H1 (cell line): ENCODE results near the gene AIFM1. TPM values are rescaled to one million over a fixed set of nuclear protein-coding genes. Genes with fewer than 3 reads are reported as not detected.

Source experiments
- CTCF ChIA-PET: fragments of 300-600 bp; sonication (Branson Sonifier 250); formaldehyde crosslinking; loops from one replicate; lab custom pipeline; 2021; ENCODE audit not compliant: partially characterized antibody; lab: Charles Lee
- POLR2A ChIA-PET: fragments of 300-600 bp; sonication (Branson Sonifier 250); formaldehyde crosslinking; loops from one replicate; lab custom pipeline; 2021; ENCODE audit warnings: inconsistent platforms; ENCODE audit not compliant: partially characterized antibody; lab: Charles Lee
- DNase-seq, 2 experiments: peaks; one replicate each; pipeline versions ENCODE4 v3.0.0 to v3.0.0-alpha.2; 2010 to 2022; ENCODE audit warnings: low spot score in 2 of 2, low read depth in 1 of 2, mixed read lengths in 1 of 2
- FAIRE-seq: peaks from 2 replicates; lab custom pipeline; 2011; peaks lifted over from hg19 to GRCh38; lab: Jason Lieb, UNC
- H2AFZ ChIP-seq: 2 replicates; pipeline ENCODE4 v1.8.1; 2012; ENCODE audit warnings: low read length, inconsistent platforms
- H2AK5ac ChIP-seq: 2 replicates; pipeline ENCODE4 v1.6.1; 2013; ENCODE audit warnings: low read depth, low read length
- H2BK120ac ChIP-seq: replicated peaks from 2 replicates; pipeline ENCODE3; 2013; ENCODE audit warnings: low read depth, low read length, inconsistent platforms
- H2BK12ac ChIP-seq: 2 replicates; pipeline ENCODE4 v1.6.1; 2013; ENCODE audit warnings: low read depth, low read length
- H2BK15ac ChIP-seq: 2 replicates; pipeline ENCODE4 v1.6.1; 2013; ENCODE audit warnings: low read length
- H2BK20ac ChIP-seq: 2 replicates; pipeline ENCODE4 v1.6.1; 2013; ENCODE audit warnings: low read length
- H2BK5ac ChIP-seq: 2 replicates; pipeline ENCODE4 v1.6.1; 2013; ENCODE audit warnings: low read depth, low read length
- H3K14ac ChIP-seq: 2 replicates; pipeline ENCODE4 v1.6.1; 2013; ENCODE audit warnings: inconsistent platforms; ENCODE audit not compliant: insufficient read length
- H3K18ac ChIP-seq: 2 replicates; pipeline ENCODE4 v1.6.1; 2013; ENCODE audit warnings: low read length; ENCODE audit errors: extremely low read depth
- H3K23ac ChIP-seq: 2 replicates; pipeline ENCODE4 v1.6.1; 2013; ENCODE audit warnings: inconsistent platforms; ENCODE audit not compliant: insufficient read length
- H3K23me2 ChIP-seq: 2 replicates; pipeline ENCODE4 v1.6.1; 2013; ENCODE audit warnings: low read depth, low read length
- H3K27ac ChIP-seq: 2 replicates; pipeline ENCODE4 v1.6.1; 2011; ENCODE audit warnings: low read depth, low read length, inconsistent platforms
- H3K27me3 ChIP-seq, 4 experiments: replicated peaks in 1 of 4; 1 replicate in 1 of 4; 2 replicates in 3 of 4; pipeline versions ENCODE4 v1.6.1 to v1.8.1; 2011 to 2013; ENCODE audit warnings: low read length in 3 of 4, mild to moderate bottlenecking in 3 of 4, inconsistent platforms in 2 of 4, mixed read lengths in 2 of 4, moderate library complexity in 1 of 4; ENCODE audit not compliant: control insufficient read depth in 3 of 4, insufficient read depth in 3 of 4; ENCODE audit errors: extremely low read depth in 1 of 4
- H3K36me3 ChIP-seq, 4 experiments: 2 replicates each; pipeline versions ENCODE4 v1.6.1 to v1.8.1; 2011 to 2013; ENCODE audit warnings: mild to moderate bottlenecking in 4 of 4, low read length in 3 of 4, moderate library complexity in 2 of 4, control low read depth in 1 of 4, inconsistent platforms in 1 of 4; ENCODE audit not compliant: insufficient read depth in 4 of 4, control insufficient read depth in 2 of 4
- H3K4ac ChIP-seq: replicated peaks from 2 replicates; pipeline ENCODE3; 2013; ENCODE audit warnings: low read length, low read depth, mixed read lengths, inconsistent platforms; ENCODE audit not compliant: insufficient read length
- H3K4me1 ChIP-seq, 4 experiments: replicated peaks in 1 of 4; 1 replicate in 1 of 4; 2 replicates in 3 of 4; pipeline versions ENCODE4 v1.6.1 to v1.8.1; 2011 to 2013; ENCODE audit warnings: low read length in 3 of 4, inconsistent platforms in 2 of 4, mixed read lengths in 1 of 4; ENCODE audit not compliant: insufficient read depth in 4 of 4, control insufficient read depth in 3 of 4
- H3K4me2 ChIP-seq, 2 experiments: 2 replicates each; pipeline versions ENCODE4 v1.6.1 to v1.8.1; 2011 to 2013; ENCODE audit warnings: low read depth in 2 of 2, low read length in 2 of 2, control low read depth in 1 of 2, inconsistent platforms in 1 of 2, mild to moderate bottlenecking in 1 of 2; ENCODE audit not compliant: insufficient read depth in 1 of 2
- H3K4me3 ChIP-seq, 4 experiments: fragments of 200-600, 300-600 bp in 1 of 4; sonication (generic), shearing (Covaris generic), sonication (Bioruptor Twin) in 1 of 4; 2 replicates each; pipeline versions ENCODE4 v1.5.1 to v1.8.1; 2011 to 2016; ENCODE audit warnings: low read length in 4 of 4, low read depth in 3 of 4, control low read depth in 2 of 4, inconsistent platforms in 2 of 4, mild to moderate bottlenecking in 2 of 4, mixed read lengths in 1 of 4, moderate library complexity in 1 of 4; ENCODE audit not compliant: insufficient read depth in 2 of 4; ENCODE audit errors: extremely low read depth in 1 of 4
- H3K56ac ChIP-seq: replicated peaks from 2 replicates; pipeline ENCODE3; 2013; ENCODE audit warnings: low read depth, mild to moderate bottlenecking, mixed read lengths, low read length, inconsistent platforms; ENCODE audit not compliant: insufficient read length
- H3K79me1 ChIP-seq: 2 replicates; pipeline ENCODE4 v1.6.1; 2013; ENCODE audit warnings: low read depth, low read length, control low read depth
- H3K79me2 ChIP-seq, 2 experiments: 2 replicates each; pipeline versions ENCODE4 v1.6.1 to v1.8.1; 2012 to 2013; ENCODE audit warnings: low read length in 2 of 2, mild to moderate bottlenecking in 2 of 2, inconsistent platforms in 1 of 2; ENCODE audit not compliant: insufficient read depth in 2 of 2, control insufficient read depth in 1 of 2
- H3K9ac ChIP-seq, 4 experiments: replicated peaks in 1 of 4; 1 replicate in 1 of 4; 2 replicates in 3 of 4; pipeline versions ENCODE4 v1.6.1 to v1.8.1; 2011 to 2013; ENCODE audit warnings: low read depth in 3 of 4, low read length in 3 of 4, control low read depth in 2 of 4, mild to moderate bottlenecking in 2 of 4, moderate library complexity in 2 of 4, inconsistent platforms in 1 of 4; ENCODE audit errors: extremely low read depth in 1 of 4
- H3K9me3 ChIP-seq, 2 experiments: 2 replicates each; pipeline versions ENCODE4 v1.6.1 to v1.8.1; 2012 to 2013; ENCODE audit warnings: mild to moderate bottlenecking in 2 of 2, moderate library complexity in 2 of 2, control low read depth in 1 of 2, inconsistent platforms in 1 of 2, low read depth in 1 of 2, low read length in 1 of 2, mixed read lengths in 1 of 2; ENCODE audit not compliant: insufficient read depth in 2 of 2
- H4K20me1 ChIP-seq, 2 experiments: replicated peaks in 1 of 2; 2 replicates each; pipeline versions ENCODE3 to v1.8.1; 2011 to 2013; ENCODE audit warnings: inconsistent platforms in 2 of 2, low read length in 2 of 2, mild to moderate bottlenecking in 1 of 2; ENCODE audit not compliant: insufficient read depth in 2 of 2, control insufficient read depth in 1 of 2
- H4K5ac ChIP-seq: 2 replicates; pipeline ENCODE4 v1.6.1; 2013; ENCODE audit warnings: low read length, low read depth, mixed read lengths, inconsistent platforms; ENCODE audit not compliant: insufficient read length
- H4K8ac ChIP-seq: 2 replicates; pipeline ENCODE4 v1.8.0; 2013; ENCODE audit warnings: mild to moderate bottlenecking, moderate library complexity, low read length, inconsistent platforms; ENCODE audit not compliant: insufficient read depth; ENCODE audit errors: extremely low read depth
- H4K91ac ChIP-seq: replicated peaks from 2 replicates; pipeline ENCODE3; 2013; ENCODE audit warnings: low read length, mixed read lengths, inconsistent platforms; ENCODE audit not compliant: insufficient read length
- ATF2 ChIP-seq: IDR thresholded peaks from 2 replicates; pipeline ENCODE4 v1.6.1; 2012; ENCODE audit warnings: low read length, inconsistent platforms
- JUN ChIP-seq: IDR thresholded peaks from 2 replicates; pipeline ENCODE4 v1.6.1; 2011; ENCODE audit warnings: low read depth, mild to moderate bottlenecking, improper control_type of control experiment, low read length
- POLR2A ChIP-seq, 2 experiments: IDR thresholded peaks; 1 replicate in 1 of 2; 2 replicates in 1 of 2; pipeline ENCODE4 v1.6.1; 2011; ENCODE audit warnings: low read depth in 2 of 2, low read length in 2 of 2, mild to moderate bottlenecking in 2 of 2; ENCODE audit errors: control extremely low read depth in 1 of 2
- SAP30 ChIP-seq: fragments of 300-600 bp; sonication (generic); IDR thresholded peaks from 2 replicates; pipeline ENCODE4 v1.7.1; 2012; ENCODE audit warnings: low read length, moderate library complexity, mild to moderate bottlenecking, inconsistent platforms; ENCODE audit not compliant: insufficient read depth, insufficient replicate concordance
- SP4 ChIP-seq: IDR thresholded peaks from 2 replicates; pipeline ENCODE4 v1.6.1; 2012; ENCODE audit warnings: low read length, inconsistent platforms
- WGBS, 2 experiments: shearing (Covaris generic) in 1 of 2; methylation state at CpG; one replicate each; pipeline versions ENCODE4 v1.1.6 to v1.1.7; 2013 to 2015; ENCODE audit warnings: low lambda C conversion rate in 2 of 2, mixed read lengths in 2 of 2, inconsistent platforms in 1 of 2, low coverage in 1 of 2, missing lambda C conversion rate in 1 of 2; ENCODE audit not compliant: insufficient replicate concordance in 2 of 2, insufficient coverage in 1 of 2, insufficient read length in 1 of 2; ENCODE audit errors: extremely low coverage in 1 of 2, missing lambda C conversion rate in 1 of 2; 5-methylcytosine and 5-hydroxymethylcytosine counted together
- polyA plus RNA-seq, 7 experiments: library from polyadenylated mRNA; depleted of rRNA in 3 of 7; stranded (reverse) in 5 of 7; unstranded in 2 of 7; fragments of >200 nt in 5 of 7; fragments of 200-250 nt in 2 of 7; gene quantifications; 1 replicate in 5 of 7; 2 replicates in 1 of 7; 4 replicates in 1 of 7; pipeline versions ENCODE4 v1.2.1 to v1.2.3, GENCODE V29; 2011 to 2013; ENCODE audit warnings: missing spikeins in 2 of 7, mixed read lengths in 2 of 7
- total RNA-seq: library from RNA; stranded (reverse); fragmentation: NEBNext Ultra II Directional; extraction: Animal tissue kit (Norgen Biotek cat#: 25700); gene quantifications from 2 replicates; pipeline ENCODE4 v1.2.1, GENCODE V29; 2021

Gene AIFM1
- total and polyA plus RNA-seq, 2 of the 8 experiments (the other 6 are each of a cell fraction or from before 2014, with no cell fraction given) = 34.1 to 55.4 TPM

- POLR2A ChIA-PET = no interaction called here
- H2BK5ac ChIP-seq = no peak overlapping the region
Measured at GRCh38 chrX:130106071-130106470, 59.6 kb downstream of the AIFM1 start.

More at GRCh38 chrX:130106071-130106470, 59.6 kb downstream of the AIFM1 start:
- 90% methylated on average over 6 of the region's 10 CpGs; no CpG with 5 or more reads in 1 of the 2 experiments for WGBS, 2 experiments
- H2AK5ac ChIP-seq = no peak overlapping the region
- no peak overlapping the region for H4K5ac ChIP-seq
- no peaks in the 10 kb centered on the region for H3K79me1 ChIP-seq
- H3K18ac ChIP-seq = no peak overlapping the region
- H2BK15ac ChIP-seq = no peak overlapping the region
- no peaks in the 10 kb centered on the region for H3K79me2 ChIP-seq
- no peak overlapping the region for H3K4ac ChIP-seq
- no peak overlapping the region for H2BK120ac ChIP-seq
- peaks cover 0 to 3% (median 0%) of the 10 kb centered on the region in 4 experiments; a peak in 1 of 8 replicates for H3K36me3 ChIP-seq
- no peak overlapping the region for H3K23ac ChIP-seq
- H3K4me3 ChIP-seq = no peak overlapping the region
- no peak overlapping the region for H3K4me2 ChIP-seq
- no peak overlapping the region for H4K91ac ChIP-seq
- CTCF ChIA-PET = interaction anchor here (0.7 to 4.7 kb wide), 4 partner anchors 11 to 86 kb away, joined by 3 to 23 read pairs (median 3); no protein-coding TSS in a partner anchor
- no peak overlapping the region for H4K8ac ChIP-seq
- H3K23me2 ChIP-seq = no peaks in the 10 kb centered on the region; the same call in 1 of the 2 replicates
- H3K9me3 ChIP-seq = no peaks in the 10 kb centered on the region
- no peak overlapping the region for H3K14ac ChIP-seq
- FAIRE-seq (no peak), DNase-seq (no peak)
- no peak overlapping the region for H2BK20ac ChIP-seq
- H3K27ac ChIP-seq = no peak overlapping the region
- H3K4me1 ChIP-seq = peaks cover 0 to 11% (median 0%) of the 10 kb centered on the region in 4 experiments; a peak in 3 of 7 replicates
- no peak overlapping the region for H2BK12ac ChIP-seq
- peaks cover 0 to 4% of the 10 kb centered on the region in 2 experiments for H4K20me1 ChIP-seq
- H3K56ac ChIP-seq = no peak overlapping the region
- peaks cover 13 to 24% (median 19%) of the 10 kb centered on the region in 4 experiments; a peak in 6 of 7 replicates for H3K27me3 ChIP-seq
- H3K9ac ChIP-seq = no peak overlapping the region
- no peak overlapping the region for H2AFZ ChIP-seq
- no peak for TF ChIP-seq POLR2A (IDR thresholded peaks at IDR 0.05; ENCODE audit: control extremely low read depth in 1 of 2, low read depth in 2 of 2, low read length in 2 of 2)
- no peak for TF ChIP-seq JUN
- TF ChIP-seq SAP30 = no peak
- no peak for TF ChIP-seq SP4
- TF ChIP-seq ATF2 = no peak
